Parathyroid adenoma (tissue), 2 donors: ENCODE data around the gene LTBP4.

Experiments used
- H2AFZ ChIP-seq: fragments of 300-600 bp; sonication (generic); one replicate; pipeline ENCODE4 v1.7.0; 2017; ENCODE audit warnings: antibody characterized with exemption, mild to moderate bottlenecking
- H3K27ac ChIP-seq: fragments of 300-600 bp; sonication (generic); one replicate; pipeline ENCODE4 v1.7.0; 2017
- H3K27me3 ChIP-seq: fragments of 300-600 bp; sonication (generic); one replicate; pipeline ENCODE4 v1.7.0; 2017; ENCODE audit warnings: low read length; ENCODE audit not compliant: control insufficient read depth, insufficient read depth
- H3K36me3 ChIP-seq: fragments of 300-600 bp; sonication (generic); one replicate; pipeline ENCODE4 v1.7.0; 2017; ENCODE audit warnings: low read length; ENCODE audit not compliant: control insufficient read depth, insufficient read depth
- H3K4me1 ChIP-seq: fragments of 300-600 bp; sonication (generic); one replicate; pipeline ENCODE4 v1.7.0; 2017; ENCODE audit warnings: control low read depth
- H3K4me2 ChIP-seq: fragments of 300-600 bp; sonication (generic); one replicate; pipeline ENCODE4 v1.7.0; 2017; ENCODE audit warnings: low read length
- H3K4me3 ChIP-seq: fragments of 300-600 bp; sonication (generic); one replicate; pipeline ENCODE4 v1.7.0; 2017; ENCODE audit warnings: low read depth, low read length
- H3K79me2 ChIP-seq: fragments of 300-600 bp; sonication (generic); one replicate; pipeline ENCODE4 v1.7.0; 2017; ENCODE audit warnings: control low read depth
- H3K9ac ChIP-seq: fragments of 300-600 bp; sonication (generic); one replicate; pipeline ENCODE4 v1.7.0; 2017; ENCODE audit warnings: mild to moderate bottlenecking
- H3K9me3 ChIP-seq: fragments of 300-600 bp; sonication (generic); one replicate; pipeline ENCODE4 v1.7.0; 2017; ENCODE audit warnings: low read length; ENCODE audit not compliant: control insufficient read depth
- CTCF ChIP-seq: fragments of 300-600 bp; sonication (generic); IDR thresholded peaks from one replicate; pipeline ENCODE4 v1.7.0; 2017; ENCODE audit warnings: antibody characterized with exemption, mild to moderate bottlenecking
- donor health status: primary hyperparathyroidism.

The LTBP4 gene

GRCh38 chr19:40581531-40581930 lies 19.6 kb upstream of the LTBP4 start:
- Histone ChIP-seq H3K27me3 (no peaks in the 10 kb centered on the region), H3K9me3 (no peaks in the 10 kb centered on the region), H3K79me2 (no peaks in the 10 kb centered on the region), H3K36me3 (no peaks in the 10 kb centered on the region), H3K9ac (no peak overlapping the region), H3K4me3 (no peak overlapping the region), H2AFZ (no peak overlapping the region), H3K27ac (no peak overlapping the region), H3K4me2 (no peak overlapping the region), H3K4me1 (no peaks in the 10 kb centered on the region)
- TF ChIP-seq CTCF = no peak

GRCh38 chr19:40582467-40582866 lies 18.7 kb upstream of the LTBP4 start:
- no peak for TF ChIP-seq CTCF
- no peaks in the 10 kb centered on the region for H3K36me3 ChIP-seq
- H3K79me2 ChIP-seq = no peaks in the 10 kb centered on the region
- H3K4me3 ChIP-seq = no peak overlapping the region
- no peak overlapping the region for H2AFZ ChIP-seq
- H3K9me3 ChIP-seq = no peaks in the 10 kb centered on the region
- no peak overlapping the region for H3K9ac ChIP-seq
- no peaks in the 10 kb centered on the region for H3K27me3 ChIP-seq
- no peak overlapping the region for H3K27ac ChIP-seq
- H3K4me2 ChIP-seq = no peak overlapping the region
- no peaks in the 10 kb centered on the region for H3K4me1 ChIP-seq

- Histone ChIP-seq H3K4me2 (no peak overlapping the region), H3K79me2 (no peaks in the 10 kb centered on the region), H3K36me3 (no peaks in the 10 kb centered on the region), H3K27ac (no peak overlapping the region), H3K4me3 (no peak overlapping the region), H3K9me3 (no peaks in the 10 kb centered on the region), H2AFZ (no peak overlapping the region), H3K27me3 (no peaks in the 10 kb centered on the region), H3K9ac (no peak overlapping the region), H3K4me1 (no peaks in the 10 kb centered on the region)
- TF ChIP-seq CTCF = no peak
Observed at GRCh38 chr19:40583283-40583682, 17.9 kb upstream of the LTBP4 start.

- no peak overlapping the region for H3K9ac ChIP-seq
- H3K9me3 ChIP-seq = no peaks in the 10 kb centered on the region
- H2AFZ ChIP-seq = no peak overlapping the region
- H3K4me1 ChIP-seq = no peaks in the 10 kb centered on the region
- H3K4me3 ChIP-seq = no peak overlapping the region
- no peak overlapping the region for H3K4me2 ChIP-seq
- no peaks in the 10 kb centered on the region for H3K36me3 ChIP-seq
- no peaks in the 10 kb centered on the region for H3K27me3 ChIP-seq
- H3K79me2 ChIP-seq = no peaks in the 10 kb centered on the region
- TF ChIP-seq CTCF = no peak
- no peak overlapping the region for H3K27ac ChIP-seq
Observed at GRCh38 chr19:40584007-40584406, 17.2 kb upstream of the LTBP4 start.

GRCh38 chr19:40585241-40585981 lies 15.8 kb upstream of the LTBP4 start:
- no peak overlapping the region for H3K4me3 ChIP-seq
- H3K36me3 ChIP-seq = no peaks in the 10 kb centered on the region
- no peaks in the 10 kb centered on the region for H3K9me3 ChIP-seq
- no peak overlapping the region for H2AFZ ChIP-seq
- H3K79me2 ChIP-seq = no peaks in the 10 kb centered on the region
- H3K9ac ChIP-seq = no peak overlapping the region
- H3K4me1 ChIP-seq = no peaks in the 10 kb centered on the region
- H3K4me2 ChIP-seq = no peak overlapping the region
- no peak overlapping the region for H3K27ac ChIP-seq
- H3K27me3 ChIP-seq = no peaks in the 10 kb centered on the region
- TF ChIP-seq CTCF = no peak
